Karpas-422 (cell line): Measurements from ENCODE around the gene INO80B. TPM values are rescaled to one million over a fixed set of nuclear protein-coding genes. Genes with fewer than 3 reads are reported as not detected.
"Not testable (repeated sequence)": the region's sequence is repeated elsewhere in the genome, so short reads cannot be mapped to it uniquely, and the experiment has no call there.

Experiments used
- DNase-seq: peaks from one replicate; pipeline ENCODE4 v3.0.0-alpha.2; 2015
- H2AFZ ChIP-seq: fragments of 200-600 bp; sonication (generic); 2 replicates; pipeline ENCODE4 v1.6.1; 2014; ENCODE audit warnings: antibody characterized with exemption, low read length, mixed read lengths
- H3K27ac ChIP-seq: fragments of 200-600 bp; sonication (generic); 2 replicates; pipeline ENCODE4 v1.5.1; 2014; ENCODE audit warnings: mild to moderate bottlenecking, low read length, moderate library complexity
- H3K27me3 ChIP-seq: fragments of 200-600 bp; sonication (generic); 2 replicates; pipeline ENCODE4 v1.6.1; 2014; ENCODE audit warnings: low read length, mixed read lengths
- H3K36me3 ChIP-seq: fragments of 200-600 bp; sonication (generic); 2 replicates; pipeline ENCODE4 v1.6.1; 2014; ENCODE audit warnings: low read length, mixed read lengths; ENCODE audit not compliant: insufficient read depth
- H3K4me1 ChIP-seq: fragments of 200-600 bp; sonication (generic); 2 replicates; pipeline ENCODE4 v1.6.1; 2014; ENCODE audit warnings: mild to moderate bottlenecking, low read length, mixed read lengths
- H3K4me2 ChIP-seq: fragments of 200-600 bp; sonication (generic); 2 replicates; pipeline ENCODE4 v1.6.1; 2014; ENCODE audit warnings: low read length, low read depth, mild to moderate bottlenecking; ENCODE audit not compliant: poor library complexity, severe bottlenecking
- H3K4me3 ChIP-seq: fragments of 200-600 bp; sonication (generic); 2 replicates; pipeline ENCODE4 v1.5.1; 2014; ENCODE audit warnings: mild to moderate bottlenecking, antibody characterized with exemption, low read length, mixed read lengths
- H3K79me2 ChIP-seq: fragments of 200-600 bp; sonication (generic); 2 replicates; pipeline ENCODE4 v1.6.1; 2014; ENCODE audit warnings: mild to moderate bottlenecking, low read length, mixed read lengths
- H3K9ac ChIP-seq: fragments of 200-600 bp; sonication (generic); 2 replicates; pipeline ENCODE4 v1.6.0; 2014; ENCODE audit warnings: low read length
- H3K9me2 ChIP-seq: fragments of 200-600 bp; sonication (generic), shearing (Covaris generic); replicated peaks from 2 replicates; pipeline ENCODE4 v1.6.0; 2014; ENCODE audit warnings: mild to moderate bottlenecking, low read length, moderate library complexity; ENCODE audit not compliant: insufficient read depth
- H3K9me3 ChIP-seq: fragments of 300-700, 200-600 bp; sonication (generic); 2 replicates; pipeline ENCODE4 v1.6.1; 2014; ENCODE audit warnings: low read length, mixed read lengths
- H4K20me1 ChIP-seq: fragments of 200-600 bp; sonication (generic); 2 replicates; pipeline ENCODE4 v1.6.1; 2014; ENCODE audit warnings: mild to moderate bottlenecking, antibody characterized with exemption, low read length, low read depth; ENCODE audit not compliant: insufficient read depth
- total RNA-seq: library from RNA; depleted of rRNA; stranded (reverse); fragments of >200 nt; shearing (Covaris generic); gene quantifications from 2 replicates; pipeline ENCODE4 v1.2.3, GENCODE V29; 2014; ENCODE audit warnings: low replicate concordance

Gene INO80B
- total RNA-seq, 1 experiment from 2014 or later: 29.3 TPM

- no peaks in the 10 kb centered on the region for H3K79me2 ChIP-seq
- H3K9me2 ChIP-seq: no peaks in the 10 kb centered on the region
- no peak overlapping the region for H3K27ac ChIP-seq
- no peaks in the 10 kb centered on the region for H4K20me1 ChIP-seq
- H3K27me3 ChIP-seq: no peaks in the 10 kb centered on the region; the same call in 1 of the 2 replicates
- no peaks in the 10 kb centered on the region for H3K9me3 ChIP-seq
- H3K4me2 ChIP-seq: no peak overlapping the region
- H3K4me1 ChIP-seq: peaks cover 10% of the 10 kb centered on the region
- H3K4me3 ChIP-seq: no peak overlapping the region
- H3K9ac ChIP-seq: no peak overlapping the region
- no peaks in the 10 kb centered on the region for H3K36me3 ChIP-seq
- DNase-seq: no peak
- H2AFZ ChIP-seq: no peak overlapping the region
These were observed 6.1 kb upstream of the INO80B start for GRCh38 chr2:74448771-74449170.

GRCh38 chr2:74450570-74451190 lies 4.2 kb upstream of the INO80B start:
- Histone ChIP-seq H3K4me2 (no peak overlapping the region), H3K4me1 (peaks cover 7% of the 10 kb centered on the region), H3K9ac (no peak overlapping the region), H3K36me3 (no peaks in the 10 kb centered on the region), H4K20me1 (no peaks in the 10 kb centered on the region), H3K79me2 (peaks cover 6% of the 10 kb centered on the region), H2AFZ (no peak overlapping the region), H3K9me3 (no peaks in the 10 kb centered on the region), H3K4me3 (no peak overlapping the region), H3K27me3 (no peaks in the 10 kb centered on the region), H3K9me2 (no peaks in the 10 kb centered on the region), H3K27ac (no peak overlapping the region)
- DNase-seq: no peak

- Histone ChIP-seq H3K36me3 (no peaks in the 10 kb centered on the region), H3K9me2 (no peaks in the 10 kb centered on the region), H3K4me1 (peaks cover 36% of the 10 kb centered on the region), H3K9ac (peak overlapping the region; percentile 94), H2AFZ (no peak overlapping the region), H3K27ac (peak overlapping the region; percentile 91), H3K4me3 (peak overlapping the region; percentile 78), H3K27me3 (no peaks in the 10 kb centered on the region), H3K79me2 (peaks cover 25% of the 10 kb centered on the region), H3K9me3 (no peaks in the 10 kb centered on the region), H3K4me2 (peak overlapping the region; percentile 94), H4K20me1 (no peaks in the 10 kb centered on the region)
- no peak for DNase-seq
These were observed 2.3 kb downstream of the INO80B start for GRCh38 chr2:74457129-74457548.

- Histone ChIP-seq H2AFZ (peak overlapping the region; percentile 72; the same call in 1 of the 2 replicates), H3K4me3 (peak overlapping the region; percentile 78)
- DNase-seq: peak; percentile 95
These were observed 2.8 kb downstream of the INO80B start for GRCh38 chr2:74457549-74458131.

GRCh38 chr2:74458132-74458937 lies 3.4 kb downstream of the INO80B start, which contains the start of gene WBP1:
Gene WBP1, plus strand, starts transcription at chr2:74458438. Its CDS starts 165 bp downstream, at chr2:74458603.
- Histone ChIP-seq H3K9ac (peak within 1 kb of the TSS; percentile 94), H4K20me1 (0 out of 2 replicates have a peak, but pooled peaks cover 4% of the 10 kb centered on the region), H3K27ac (peak within 1 kb of the TSS; percentile 91), H3K27me3 (no peaks in the 10 kb centered on the region), H3K79me2 (peaks cover 32% of the 10 kb centered on the region), H3K9me3 (no peaks in the 10 kb centered on the region), H3K36me3 (peaks cover 12% of the 10 kb centered on the region), H2AFZ (peak within 1 kb of the TSS; percentile 72; the same call in 1 of the 2 replicates), H3K4me3 (peak within 1 kb of the TSS; percentile 89), H3K4me2 (peak within 1 kb of the TSS; percentile 94), H3K4me1 (peaks cover 41% of the 10 kb centered on the region), H3K9me2 (no peaks in the 10 kb centered on the region)
- DNase-seq: peak; percentile 100

More at GRCh38 chr2:74457549-74458131, 2.8 kb downstream of the INO80B start:
- peaks cover 5% of the 10 kb centered on the region; the same call in 1 of the 2 replicates for H3K36me3 ChIP-seq
- H3K79me2 ChIP-seq: peaks cover 25% of the 10 kb centered on the region
- no peaks in the 10 kb centered on the region for H3K9me3 ChIP-seq
- no peaks in the 10 kb centered on the region for H3K27me3 ChIP-seq
- H4K20me1 ChIP-seq: no peaks in the 10 kb centered on the region
- peak overlapping the region; percentile 94 for H3K9ac ChIP-seq
- peak overlapping the region; percentile 94 for H3K4me2 ChIP-seq
- peaks cover 36% of the 10 kb centered on the region for H3K4me1 ChIP-seq
- H3K27ac ChIP-seq: peak overlapping the region; percentile 91
- H3K9me2 ChIP-seq: no peaks in the 10 kb centered on the region

GRCh38 chr2:74458938-74459363 lies 4.1 kb downstream of the INO80B start:
- H3K9ac ChIP-seq: peak overlapping the region; percentile 90

GRCh38 chr2:74459503-74460118 lies 4.7 kb downstream of the INO80B start:
- peak overlapping the region; percentile 93 for H3K4me2 ChIP-seq
- H3K4me3 ChIP-seq: peak overlapping the region; percentile 89
- H3K36me3 ChIP-seq: peaks cover 12% of the 10 kb centered on the region
- H2AFZ ChIP-seq, H3K9me2 ChIP-seq, H3K9me3 ChIP-seq, H3K27me3 ChIP-seq, H4K20me1 ChIP-seq: not testable (repeated sequence)
- peaks cover 43% of the 10 kb centered on the region for H3K4me1 ChIP-seq
- peak overlapping the region; percentile 90 for H3K9ac ChIP-seq
- peak; percentile 64 for DNase-seq
- H3K27ac ChIP-seq: peak overlapping the region; percentile 28; the same call in 1 of the 2 replicates
- H3K79me2 ChIP-seq: peaks cover 41% of the 10 kb centered on the region

More at GRCh38 chr2:74458938-74459363, 4.1 kb downstream of the INO80B start:
- no peak overlapping the region for H2AFZ ChIP-seq
- H3K4me3 ChIP-seq: peak overlapping the region; percentile 89
- H4K20me1 ChIP-seq: 0 out of 2 replicates have a peak, but pooled peaks cover 4% of the 10 kb centered on the region
- peak overlapping the region; percentile 93 for H3K4me2 ChIP-seq
- no peaks in the 10 kb centered on the region for H3K9me3 ChIP-seq
- peaks cover 34% of the 10 kb centered on the region for H3K79me2 ChIP-seq
- H3K27ac ChIP-seq: peak overlapping the region; percentile 55
- H3K9me2 ChIP-seq: no peaks in the 10 kb centered on the region
- peaks cover 12% of the 10 kb centered on the region for H3K36me3 ChIP-seq
- DNase-seq: peak; percentile 62
- H3K4me1 ChIP-seq: peaks cover 43% of the 10 kb centered on the region
- H3K27me3 ChIP-seq: no peaks in the 10 kb centered on the region
